WTC11 (cell line): ENCODE measurements around the gene RAB11B.

Experiments
- ATF6 ChIP-seq: sonication (generic); formaldehyde crosslinking; IDR thresholded peaks from 2 replicates; pipeline ENCODE4 v1.8.1; 2023; ENCODE audit warnings: mild to moderate bottlenecking, missing genetic modification reagents
- CREB1 ChIP-seq: sonication (generic); formaldehyde crosslinking; IDR thresholded peaks from 2 replicates; pipeline ENCODE4 v1.8.0; 2023; ENCODE audit warnings: mild to moderate bottlenecking, missing genetic modification reagents
- CREM ChIP-seq: sonication (generic); formaldehyde crosslinking; IDR thresholded peaks from 2 replicates; pipeline ENCODE4 v1.8.1; 2022; ENCODE audit warnings: mild to moderate bottlenecking, missing genetic modification reagents, moderate library complexity
- CTCF ChIP-seq: fragments of 200-600 bp; IDR thresholded peaks from 2 replicates; pipeline ENCODE4 v1.8.0; 2022; ENCODE audit warnings: antibody characterized with exemption
- MAX ChIP-seq: sonication (generic); formaldehyde crosslinking; IDR thresholded peaks from 2 replicates; pipeline ENCODE4 v1.8.0; 2022; ENCODE audit warnings: mild to moderate bottlenecking, missing genetic modification reagents
- MLX ChIP-seq: sonication (generic); formaldehyde crosslinking; IDR thresholded peaks from 2 replicates; pipeline ENCODE4 v1.8.1; 2023; ENCODE audit warnings: mild to moderate bottlenecking, missing genetic modification reagents, moderate library complexity
- NR2C2 ChIP-seq: sonication (generic); formaldehyde crosslinking; IDR thresholded peaks from 2 replicates; pipeline ENCODE4 v1.8.0; 2022; ENCODE audit warnings: mild to moderate bottlenecking, missing genetic modification reagents
- RELA ChIP-seq: sonication (generic); formaldehyde crosslinking; IDR thresholded peaks from 2 replicates; pipeline ENCODE4 v1.8.1; 2022; ENCODE audit warnings: missing genetic modification reagents, mild to moderate bottlenecking, borderline replicate concordance
- SP1 ChIP-seq: sonication (generic); formaldehyde crosslinking; conservative IDR thresholded peaks from 2 replicates; pipeline ENCODE4 v1.8.1; 2022; ENCODE audit warnings: missing genetic modification reagents
- USF2 ChIP-seq: sonication (generic); formaldehyde crosslinking; IDR thresholded peaks from 2 replicates; pipeline ENCODE4 v1.8.1; 2023; ENCODE audit warnings: mild to moderate bottlenecking, missing genetic modification reagents, moderate library complexity
- ZNF138 ChIP-seq: sonication (generic); formaldehyde crosslinking; conservative IDR thresholded peaks from 2 replicates; pipeline ENCODE4 v1.8.1; 2022; ENCODE audit warnings: mild to moderate bottlenecking, moderate library complexity, missing genetic modification reagents
- ZNF532 ChIP-seq: fragments of 250-450 bp; sonication (Bioruptor Pico); IDR thresholded peaks from 2 replicates; pipeline ENCODE4 v1.9.0; 2021; ENCODE audit warnings: mild to moderate bottlenecking, borderline replicate concordance

- TF ChIP-seq MAX (CRISPR knock-in tag) (no peak), NR2C2 (0 out of 2 replicates have a peak, but pooled peaks have one; percentile 16), CTCF (no peak), CREB1 (CRISPR knock-in tag) (no peak), ZNF138 (CRISPR knock-in tag) (no peak), ZNF532 (CRISPR knock-in tag) (no peak), RELA (CRISPR knock-in tag) (peak; percentile 49; the same call in 1 of the 2 replicates), ATF6 (CRISPR knock-in tag) (no peak), SP1 (no peak), CREM (CRISPR knock-in tag) (no peak), USF2 (CRISPR knock-in tag) (no peak), MLX (CRISPR knock-in tag) (no peak)
Measured at GRCh38 chr19:8445488-8446001, 55.4 kb downstream of the RAB11B start.
